GM23248 (cell line): ENCODE measurements around the gene CRB2.

Experiments
- EZH2 ChIP-seq: fragments of 200-600 bp; sonication (generic); IDR thresholded peaks from 2 replicates; pipeline ENCODE4 v1.6.1; 2018; ENCODE audit warnings: antibody characterized with exemption, mild to moderate bottlenecking; ENCODE audit not compliant: insufficient read depth, poor library complexity, severe bottlenecking
- EZH2phosphoT487 ChIP-seq: fragments of 200-600 bp; sonication (generic); IDR thresholded peaks from 2 replicates; pipeline ENCODE4 v1.6.1; 2018; ENCODE audit warnings: antibody characterized with exemption, moderate library complexity, mild to moderate bottlenecking, low read depth; ENCODE audit not compliant: insufficient read depth

DNA sequence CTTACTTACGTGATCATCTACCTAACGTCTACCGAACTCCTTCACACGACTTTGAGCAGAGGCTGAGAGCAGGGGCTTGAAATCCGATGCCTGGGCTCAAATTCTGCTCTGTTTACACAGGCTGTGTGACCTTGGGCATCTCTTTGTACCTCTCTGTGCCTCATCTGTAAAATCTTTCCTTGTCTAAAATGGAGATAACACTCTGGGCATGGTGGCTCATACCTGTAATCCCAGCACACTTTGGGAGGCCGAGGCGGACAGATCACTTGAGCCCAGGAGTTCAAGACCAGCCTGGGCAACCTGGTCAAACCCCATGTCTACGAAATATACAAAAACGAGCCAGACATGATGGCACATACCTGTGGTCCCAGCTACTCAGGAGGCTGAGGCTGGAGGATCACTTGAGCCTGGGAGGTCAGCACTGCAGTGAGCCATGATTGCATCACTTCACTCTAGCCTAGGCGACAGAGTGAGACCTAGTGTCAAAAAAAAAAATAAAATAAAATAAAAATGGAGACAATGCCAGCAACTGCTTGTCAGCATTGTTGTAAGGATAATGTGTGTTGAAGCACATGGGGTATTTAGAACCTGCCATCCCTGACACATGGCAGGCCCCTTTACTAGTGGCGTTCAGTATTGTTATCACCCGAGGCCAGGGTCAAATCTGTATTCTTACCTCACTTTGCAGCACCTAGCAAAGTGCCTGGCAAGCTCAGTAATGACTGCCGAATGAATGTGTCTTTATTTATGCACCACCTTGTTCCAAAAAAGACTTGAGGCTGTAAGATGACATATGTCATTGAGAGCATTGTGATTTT, 32.6 kb upstream of the CRB2 start:
- no peak for TF ChIP-seq EZH2
- TF ChIP-seq EZH2phosphoT487 = no peak
